Activated CD8-positive, alpha-beta memory T cell treated with anti-CD3 and anti-CD28 coated beads for 1 hour (primary cell): Measurements from ENCODE around the gene STIMATE.

Experiments used
- DNase-seq, 2 donors: peaks; one replicate each; pipeline ENCODE4 v3.0.0-alpha.2; 2020; ENCODE audit warnings: low read depth in 1 of 2; ENCODE audit errors: extremely low read depth in 1 of 2

STIMATE gene

GRCh38 chr3:52843108-52843865 is 54.1 kb downstream of the STIMATE start:
- no peak for DNase-seq

GRCh38 chr3:52842424-52842823 is 54.9 kb downstream of the STIMATE start:
- DNase-seq = no peak

- DNase-seq = no peak
These were observed 55.4 kb downstream of the STIMATE start for GRCh38 chr3:52841981-52842340.

GRCh38 chr3:52841211-52841980 is 56.0 kb downstream of the STIMATE start:
- no peak for DNase-seq

GRCh38 chr3:52839892-52840545 is 57.3 kb downstream of the STIMATE start:
- DNase-seq = no peak

GRCh38 chr3:52839268-52839575 is 58.1 kb downstream of the STIMATE start:
- no peak for DNase-seq

GRCh38 chr3:52838561-52839267 is 58.6 kb downstream of the STIMATE start:
- no peak for DNase-seq

- no peak for DNase-seq
These were observed 60.4 kb downstream of the STIMATE start for GRCh38 chr3:52836986-52837385.

- DNase-seq = no peak
These were observed 60.9 kb downstream of the STIMATE start for GRCh38 chr3:52836471-52836845.

- no peak for DNase-seq
These were observed 61.4 kb downstream of the STIMATE start for GRCh38 chr3:52835766-52836470.

- no peak for DNase-seq
These were observed 62.4 kb downstream of the STIMATE start, which contains the start of gene MUSTN1 for GRCh38 chr3:52834871-52835501. TSS of gene MUSTN1 (minus strand) at chr3:52835019. CDS start at chr3:52834948, 71 bp downstream.

GRCh38 chr3:52833202-52833601 is 64.1 kb downstream of the STIMATE start:
- no peak for DNase-seq

GRCh38 chr3:52831500-52832301 is 65.6 kb downstream of the STIMATE start:
- no peak for DNase-seq

- no peak for DNase-seq
These were observed 66.7 kb downstream of the STIMATE start, which contains the start of gene ITIH4 for GRCh38 chr3:52830535-52831258. TSS of gene ITIH4 (minus strand) at chr3:52830672. CDS start at chr3:52830642, 30 bp downstream.

- DNase-seq = no peak
These were observed 67.4 kb downstream of the STIMATE start for GRCh38 chr3:52829906-52830463.

- no peak for DNase-seq
These were observed 67.9 kb downstream of the STIMATE start for GRCh38 chr3:52829482-52829881.

- DNase-seq = no peak
These were observed 69.4 kb downstream of the STIMATE start for GRCh38 chr3:52827866-52828376.

GRCh38 chr3:52827441-52827840 is 69.9 kb downstream of the STIMATE start:
- DNase-seq = no peak
